ENCODE data around the gene IER5.
"Not testable (repeated sequence)": the region's sequence is repeated elsewhere in the genome, so short reads cannot be mapped to it uniquely, and the experiment has no call there.

The IER5 gene

DNA sequence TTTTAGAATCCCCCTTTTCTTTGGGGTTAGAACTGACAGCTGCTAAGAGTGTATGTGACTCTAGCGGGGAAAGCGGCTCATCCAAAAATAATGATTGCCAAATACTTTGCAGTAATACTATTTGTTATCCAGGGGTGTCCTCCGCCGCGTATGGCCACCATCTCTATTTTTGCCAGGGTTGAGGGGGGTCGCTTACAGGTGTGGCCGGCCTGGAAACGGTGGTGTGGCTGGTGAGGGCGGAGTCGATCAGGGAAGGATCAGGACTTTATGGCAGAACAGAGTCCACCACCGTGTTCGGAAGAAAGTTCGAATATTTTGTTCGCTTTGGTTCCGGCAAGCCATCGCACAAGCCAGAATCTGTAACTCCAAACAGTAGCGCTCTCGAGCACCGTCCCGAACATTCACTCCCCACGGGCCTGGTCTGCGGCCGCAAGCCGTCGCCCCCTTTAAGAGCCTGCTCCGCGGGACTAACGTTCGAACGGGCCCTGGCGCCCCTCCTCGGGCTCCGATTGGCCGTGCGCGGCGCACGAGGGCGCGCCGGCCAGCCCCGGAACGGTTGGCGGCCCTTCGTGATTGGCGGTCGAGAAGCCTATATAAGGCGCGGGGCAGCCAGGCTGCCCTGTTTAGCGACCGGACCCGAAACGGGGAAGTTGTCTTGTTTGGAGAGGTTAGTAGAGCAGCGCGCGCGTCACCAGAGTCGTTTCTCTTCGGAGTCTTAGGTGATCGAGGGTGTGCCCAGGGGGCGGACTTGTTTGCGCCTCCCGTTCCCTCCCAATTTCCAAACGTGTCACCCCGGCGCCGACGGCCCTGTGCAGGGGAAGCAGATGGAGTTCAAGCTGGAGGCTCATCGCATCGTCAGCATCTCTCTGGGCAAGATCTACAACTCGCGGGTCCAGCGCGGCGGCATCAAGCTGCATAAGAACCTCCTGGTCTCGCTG lies at the start of gene IER5:
IER5 (plus strand) TSS at position 622 of the 938 bp plus-strand sequence; CDS start at position 825, 203 bp downstream.
- peak; percentile 97 for DNase-seq

DNA sequence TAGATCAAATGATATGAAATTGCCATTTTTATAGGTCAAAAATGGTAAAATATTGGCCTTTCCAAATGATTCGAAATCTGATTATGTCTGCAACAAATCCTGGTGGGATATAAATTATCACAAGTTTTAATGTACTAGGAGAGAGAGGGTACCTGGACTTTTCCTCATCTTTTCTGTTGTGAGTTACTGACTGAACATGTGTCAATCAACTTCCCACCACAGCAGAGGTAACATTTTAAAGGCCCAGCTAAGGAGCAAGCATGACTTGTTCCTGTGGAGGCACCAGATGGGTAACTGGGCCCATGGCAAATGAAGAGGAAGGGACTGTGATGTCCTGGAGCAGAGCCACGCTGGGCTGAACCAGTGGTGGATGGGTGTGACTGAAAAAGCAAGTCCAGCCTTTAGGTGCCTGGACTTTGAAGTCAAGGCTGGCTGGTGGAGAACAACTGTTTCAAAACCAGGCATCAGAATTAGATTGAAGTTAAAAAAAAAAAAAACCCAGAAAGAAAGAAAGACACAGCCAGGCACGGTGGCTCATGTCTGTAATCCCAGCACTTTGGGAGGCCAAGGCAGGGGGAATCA lies 48.1 kb upstream of the IER5 start:
- DNase-seq, result no peak

DNA sequence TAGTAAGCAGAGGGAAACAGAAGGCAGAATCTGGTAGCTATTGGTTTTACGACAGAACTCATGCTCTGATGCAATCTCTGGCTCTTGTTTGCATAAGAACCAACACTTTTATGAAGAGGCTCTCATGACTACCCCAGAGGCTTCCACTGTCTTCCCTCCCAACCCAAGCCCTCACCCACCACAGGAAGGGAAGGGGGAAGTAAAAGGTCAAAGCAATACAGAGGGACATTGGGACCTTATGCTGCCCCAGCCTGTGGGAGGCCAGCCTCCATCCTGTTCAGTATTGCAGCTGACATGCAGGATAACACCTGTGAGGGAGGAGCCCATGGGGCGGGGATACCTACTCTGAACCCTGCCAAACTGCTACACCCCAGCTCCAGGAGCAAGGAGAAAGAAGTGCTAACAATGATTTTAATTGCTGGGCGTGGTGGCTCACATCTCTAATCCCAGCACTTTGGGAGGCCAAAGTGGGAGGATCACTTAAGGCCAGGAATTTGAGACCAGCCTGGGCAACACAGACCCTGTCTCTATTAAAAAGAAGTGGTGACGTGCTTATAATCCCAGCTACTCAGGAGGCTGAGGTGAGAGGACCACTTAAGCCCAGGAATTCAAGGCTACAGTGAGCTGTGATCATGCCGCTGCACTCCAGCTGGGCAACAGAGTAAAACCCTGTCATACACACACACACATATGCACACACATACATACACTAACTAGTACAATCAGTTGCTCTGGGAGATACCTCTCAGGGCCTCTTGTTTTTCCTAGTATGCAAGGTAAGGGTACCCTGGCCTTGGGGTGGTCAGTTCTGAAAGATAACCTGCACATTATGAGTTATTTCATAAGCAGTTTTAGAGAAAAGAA lies 45.2 kb upstream of the IER5 start:
- no peak for DNase-seq

DNA sequence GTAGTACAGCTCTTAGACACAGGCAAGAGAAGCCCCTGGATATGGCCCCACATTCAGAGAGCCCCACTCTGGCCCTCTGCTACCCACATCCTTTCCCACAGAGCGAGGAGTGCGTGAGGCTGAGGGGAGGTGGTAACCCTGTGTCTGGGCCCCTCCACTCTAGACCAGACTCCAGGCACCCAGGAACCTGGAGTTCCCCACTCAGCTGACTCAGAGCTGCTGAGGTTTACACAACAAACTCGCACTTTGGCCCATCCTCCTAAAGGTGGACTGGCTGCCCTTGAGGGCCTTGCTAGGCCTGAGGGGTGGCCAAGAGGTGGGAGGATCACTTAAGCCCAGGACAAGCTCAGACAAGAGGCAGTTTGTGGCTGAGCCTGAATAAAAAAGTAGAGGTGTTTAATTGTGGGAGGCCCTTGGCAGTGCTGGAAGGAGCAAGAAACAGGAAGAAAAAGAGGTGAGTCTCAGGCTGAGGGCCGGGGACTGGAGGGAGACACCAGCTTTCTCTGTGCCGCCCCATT lies 44.0 kb upstream of the IER5 start:
- no peak for DNase-seq

DNA sequence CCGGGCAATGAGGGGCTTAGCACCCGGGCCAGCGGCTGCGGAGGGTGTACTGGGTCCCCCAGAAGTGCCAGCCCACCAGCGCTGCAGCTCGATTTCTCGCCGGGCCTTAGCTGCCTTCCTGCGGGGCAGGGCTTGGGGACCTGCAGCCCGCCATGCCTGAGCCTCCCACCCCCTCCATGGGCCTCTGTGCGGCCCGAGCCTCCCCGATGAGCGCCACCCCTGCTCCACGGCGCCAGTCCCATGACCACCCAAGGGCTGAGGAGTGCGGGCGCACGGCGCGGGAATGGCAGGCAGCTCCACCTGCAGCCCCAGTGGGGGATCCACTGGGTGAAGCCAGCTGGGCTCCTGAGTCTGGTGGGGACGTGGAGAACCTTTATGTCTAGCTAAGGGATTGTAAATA lies 42.6 kb upstream of the IER5 start:
- DNase-seq, result not testable (repeated sequence)

DNA sequence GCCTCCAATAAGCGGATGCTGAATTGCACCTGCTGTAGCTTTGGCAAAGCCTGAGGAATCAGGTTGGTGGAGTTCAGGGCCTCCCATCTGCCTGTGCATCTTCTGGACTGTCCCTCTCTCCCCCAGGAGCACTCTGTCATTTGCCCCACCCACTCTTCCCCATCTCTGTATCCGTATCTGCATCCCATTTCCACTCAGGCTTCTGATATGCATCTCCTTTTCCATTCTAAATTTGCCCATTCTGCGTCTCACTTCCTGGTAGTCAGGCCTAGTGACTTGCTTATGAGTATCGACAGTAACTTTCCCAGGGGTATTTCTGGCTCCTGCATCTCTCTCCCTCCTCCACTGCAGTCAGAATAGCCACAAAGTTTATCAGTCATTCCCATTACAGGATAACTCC lies 39.1 kb upstream of the IER5 start:
- DNase-seq, result peak; percentile 33

DNA sequence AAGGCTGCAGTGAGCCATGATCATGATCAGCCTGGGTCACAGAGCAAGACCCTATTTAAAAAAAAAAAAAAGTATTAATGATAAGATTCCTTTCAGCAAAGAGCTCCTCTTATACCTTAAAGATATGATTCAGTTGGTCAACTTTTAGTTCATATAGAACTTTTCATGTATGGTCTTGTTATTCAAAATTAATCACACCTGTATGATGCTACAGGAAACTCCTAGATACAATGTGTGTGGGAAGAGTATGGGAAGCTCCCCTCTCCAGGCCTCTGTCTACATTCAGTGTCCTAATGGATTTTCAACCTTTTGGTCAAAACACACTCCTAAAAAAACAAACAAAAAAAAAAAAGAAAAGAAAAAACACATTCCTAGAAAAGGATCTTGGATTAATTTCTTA lies 37.6 kb upstream of the IER5 start:
- DNase-seq, result no peak

DNA sequence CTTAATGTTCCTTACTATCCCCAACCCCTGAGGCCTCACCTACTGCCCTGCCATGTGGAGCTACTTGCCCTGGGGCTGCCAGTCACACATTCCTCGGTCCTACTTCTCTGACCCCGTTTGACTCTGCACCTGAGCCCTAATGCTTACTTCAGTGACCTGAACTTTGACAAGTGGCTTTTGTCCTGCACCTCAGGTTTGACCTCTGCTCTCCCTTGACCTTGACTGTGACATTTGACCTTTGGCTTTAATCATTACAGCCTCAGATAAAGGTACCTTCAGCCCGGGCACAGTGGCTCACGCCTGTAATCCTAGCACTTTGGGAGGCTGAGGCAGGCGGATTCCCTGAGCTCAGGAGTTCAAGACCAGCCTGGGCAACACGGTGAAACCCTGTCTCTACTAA lies 31.9 kb upstream of the IER5 start:
- DNase-seq, result no peak

DNA sequence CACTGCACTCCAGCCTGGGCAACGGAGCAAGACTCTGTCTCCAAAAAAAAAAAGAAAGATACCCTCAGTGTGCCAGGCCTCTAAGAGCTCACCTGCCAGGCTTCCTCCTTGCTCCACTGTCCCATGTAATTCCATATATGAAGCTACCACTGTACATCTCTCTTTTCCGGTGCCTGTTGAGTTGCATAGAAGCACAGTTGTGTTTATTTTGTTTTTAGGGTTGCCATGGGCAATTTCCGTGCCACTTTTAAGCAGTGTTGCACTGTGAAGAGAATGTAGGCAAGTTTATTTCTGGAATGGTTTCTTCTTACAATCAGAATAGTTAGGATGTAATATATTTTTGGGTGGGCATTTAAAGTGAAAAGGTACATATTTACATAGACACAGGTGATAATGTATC lies 31.4 kb upstream of the IER5 start:
- DNase-seq, result no peak

DNA sequence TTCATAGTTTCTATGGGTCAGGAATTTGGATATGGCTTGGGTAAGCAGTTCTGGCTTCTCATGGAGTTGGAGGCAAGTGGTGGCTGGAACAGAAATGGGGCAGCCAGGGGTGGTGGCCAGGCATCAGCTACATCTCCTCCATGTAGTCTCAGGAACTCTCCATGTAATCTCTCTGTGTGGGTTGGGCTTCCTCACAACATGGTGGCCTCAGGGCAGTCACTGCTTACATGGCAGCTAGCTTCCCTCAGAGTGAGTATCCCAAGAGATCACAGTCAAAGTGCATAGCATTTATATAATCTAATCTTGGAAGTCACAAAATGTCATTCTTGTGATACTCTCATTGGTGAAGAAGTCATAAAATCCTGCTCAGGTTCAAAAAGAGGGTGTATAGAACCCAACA lies 29.1 kb upstream of the IER5 start:
- no peak for DNase-seq

DNA sequence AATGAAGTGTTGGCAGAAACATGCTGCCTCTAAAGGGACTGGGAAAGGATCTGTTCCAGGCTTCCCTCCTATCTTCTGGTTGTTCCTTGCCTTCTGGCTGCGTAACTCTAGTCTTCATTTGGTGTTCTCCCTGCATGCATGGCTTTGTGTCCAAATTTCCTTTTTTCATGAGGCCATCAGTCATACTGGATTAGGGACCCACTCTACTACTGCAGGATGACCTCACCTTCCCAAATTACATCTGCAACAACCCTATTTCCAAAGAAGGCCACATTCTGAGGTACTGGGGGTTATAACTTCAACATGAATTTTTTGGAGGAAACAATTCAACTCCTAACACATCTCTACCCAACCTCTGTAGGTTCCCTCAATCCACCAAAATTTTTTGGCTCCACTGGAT lies 28.4 kb upstream of the IER5 start:
- no peak for DNase-seq

DNA sequence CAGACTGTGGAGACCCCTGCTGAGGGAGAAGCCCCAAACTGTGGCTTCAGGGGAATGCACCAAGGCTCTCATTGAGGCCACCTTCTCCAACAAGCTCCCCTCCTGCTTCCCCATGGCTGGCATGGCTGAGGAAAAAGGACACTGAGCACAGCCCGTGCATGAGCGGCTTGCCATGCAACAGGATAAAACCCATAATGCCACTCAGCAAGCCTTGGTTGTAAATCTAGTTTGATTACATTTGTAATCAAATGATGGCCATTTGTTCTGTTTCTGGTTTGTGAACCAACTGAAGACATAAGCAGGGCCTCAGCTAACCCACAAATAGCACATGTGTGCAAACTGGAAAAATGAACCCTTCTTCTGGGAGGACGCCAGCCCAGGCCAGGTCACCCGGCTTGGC lies 27.6 kb upstream of the IER5 start:
- not testable (repeated sequence) for DNase-seq

DNA sequence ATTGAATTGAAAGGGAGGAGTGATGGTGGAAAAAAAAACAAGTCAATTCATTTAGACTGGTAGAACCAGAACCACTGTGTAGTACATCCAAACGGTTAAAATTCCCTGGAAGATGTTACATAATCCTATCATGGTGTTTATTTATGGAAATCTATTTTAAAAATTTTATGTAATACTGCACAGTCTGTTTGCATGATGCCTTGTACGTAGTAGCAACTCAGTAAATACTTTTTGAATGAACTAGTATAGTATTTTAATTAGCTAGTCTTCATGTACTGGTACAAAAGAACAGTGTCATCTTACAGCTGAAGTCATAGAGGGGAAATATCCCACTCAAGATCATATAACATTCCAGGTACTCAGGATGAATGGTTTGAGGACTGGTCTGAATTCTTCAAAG lies 27.0 kb upstream of the IER5 start:
- DNase-seq, result no peak

DNA sequence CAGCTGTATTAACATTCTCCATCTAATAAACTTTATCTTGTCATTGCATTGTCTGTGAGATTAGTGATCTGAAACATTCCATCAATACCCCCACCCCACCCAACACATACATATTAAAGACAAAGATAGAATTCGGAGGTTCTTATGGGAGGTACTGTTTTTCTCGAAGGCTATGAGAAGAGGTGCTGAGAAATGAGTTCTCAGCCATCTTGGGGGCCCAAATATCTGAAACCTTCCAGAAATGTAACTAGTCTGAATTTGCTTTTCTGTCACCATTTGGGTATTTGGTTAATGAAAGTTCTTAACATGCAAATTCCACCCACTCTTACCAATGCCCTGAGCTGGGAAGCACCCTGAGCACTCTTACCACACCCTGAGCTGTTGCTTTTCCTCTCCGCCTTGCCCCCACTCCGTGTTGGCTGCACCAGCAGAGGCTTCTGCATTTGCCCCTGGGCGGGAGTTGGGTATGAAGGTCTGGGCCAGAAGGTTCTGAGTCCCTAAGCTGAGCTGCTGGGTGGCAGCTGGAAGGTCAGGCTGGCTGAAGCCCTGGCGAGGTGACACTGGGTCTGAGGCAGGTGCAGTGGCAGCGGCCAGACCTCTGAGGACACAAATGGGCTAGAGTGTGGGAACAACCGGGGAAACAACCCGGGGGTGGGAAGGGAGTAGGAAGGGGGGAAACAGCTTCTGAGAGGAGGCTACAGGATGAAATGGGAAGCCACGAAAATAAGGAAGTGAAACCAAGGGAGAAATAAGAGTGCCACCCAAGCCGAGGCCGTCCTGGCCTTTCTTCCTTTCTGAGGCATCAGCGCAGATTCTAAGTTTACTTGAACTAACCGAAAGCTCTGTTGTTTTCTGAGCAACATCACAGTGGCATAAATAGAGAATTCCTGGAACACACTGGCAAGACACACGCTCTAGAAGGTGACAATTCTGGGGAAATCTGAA lies 26.3 kb upstream of the IER5 start:
- no peak for DNase-seq

DNA sequence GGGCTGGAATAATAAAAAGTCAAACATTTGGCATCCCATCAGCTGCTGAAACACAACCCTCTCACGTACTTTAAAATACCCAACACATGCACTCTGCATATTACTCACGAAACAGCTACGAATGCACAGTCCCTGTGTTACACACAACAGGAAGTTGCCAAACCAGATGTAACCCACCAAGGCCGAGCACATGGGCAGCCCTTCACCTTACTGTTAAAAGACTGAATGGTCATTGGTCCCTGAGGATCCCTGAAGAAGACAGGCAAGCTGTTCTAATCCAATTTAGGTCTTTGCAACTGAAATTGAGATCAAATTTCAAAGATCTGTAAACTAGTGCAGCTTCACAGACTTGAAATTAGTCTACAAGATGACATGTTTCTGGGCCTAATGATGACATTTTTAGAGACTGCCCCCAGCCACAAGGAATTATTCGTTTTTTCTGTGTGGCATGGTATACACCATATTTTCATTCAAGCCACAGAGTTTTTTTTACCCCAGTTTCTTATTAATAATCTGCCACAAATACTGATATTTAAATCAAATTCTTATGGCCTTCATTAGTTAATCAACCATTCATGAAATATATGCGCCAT lies 25.6 kb upstream of the IER5 start:
- no peak for DNase-seq

DNA sequence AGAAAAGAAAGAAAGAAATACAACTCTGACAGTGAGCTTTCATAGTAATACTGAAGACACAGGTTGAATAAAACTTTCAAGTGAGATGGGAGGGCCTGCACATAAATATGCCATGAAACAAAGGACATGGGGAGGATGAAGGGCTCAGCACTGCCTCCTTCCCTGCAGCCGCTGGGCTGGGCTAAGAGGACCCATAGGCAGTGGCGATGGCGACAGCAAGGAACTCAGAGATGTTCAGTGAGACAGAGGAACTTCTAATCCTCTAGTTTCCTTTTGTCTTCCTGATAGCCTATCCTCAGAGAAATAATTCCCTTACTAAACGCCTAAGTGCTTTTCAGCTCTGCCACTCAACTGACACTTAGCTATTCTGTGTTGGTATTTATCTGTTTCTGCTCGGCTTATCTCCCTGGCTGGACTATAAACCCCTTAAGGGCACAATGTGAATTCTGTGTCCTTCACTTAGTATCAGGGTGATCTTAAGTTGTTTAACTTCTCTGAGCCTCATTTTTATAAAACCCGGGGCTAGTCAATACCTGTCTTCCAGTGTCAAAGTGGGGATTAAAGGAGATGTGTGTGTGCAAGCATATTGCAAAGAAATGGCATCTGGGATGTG lies 24.4 kb upstream of the IER5 start:
- no peak for DNase-seq

DNA sequence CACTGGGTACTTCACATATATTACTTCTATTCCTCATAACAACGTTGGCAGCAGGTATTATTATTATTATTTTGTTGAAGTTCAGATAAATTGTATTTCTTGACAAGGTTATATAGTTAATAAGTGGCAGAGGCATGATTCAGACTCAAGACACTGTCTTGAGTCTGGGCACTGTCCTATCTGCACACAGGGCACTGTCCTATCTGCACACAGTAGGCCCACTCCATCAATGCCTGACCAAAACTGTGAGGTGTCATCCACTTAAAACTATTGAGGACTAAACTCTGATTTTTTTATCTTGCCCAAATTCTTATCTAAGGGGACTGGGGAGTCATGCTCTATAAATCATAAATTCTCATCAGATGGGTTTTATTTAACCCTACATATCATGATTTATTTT lies 23.8 kb upstream of the IER5 start:
- DNase-seq, result no peak

DNA sequence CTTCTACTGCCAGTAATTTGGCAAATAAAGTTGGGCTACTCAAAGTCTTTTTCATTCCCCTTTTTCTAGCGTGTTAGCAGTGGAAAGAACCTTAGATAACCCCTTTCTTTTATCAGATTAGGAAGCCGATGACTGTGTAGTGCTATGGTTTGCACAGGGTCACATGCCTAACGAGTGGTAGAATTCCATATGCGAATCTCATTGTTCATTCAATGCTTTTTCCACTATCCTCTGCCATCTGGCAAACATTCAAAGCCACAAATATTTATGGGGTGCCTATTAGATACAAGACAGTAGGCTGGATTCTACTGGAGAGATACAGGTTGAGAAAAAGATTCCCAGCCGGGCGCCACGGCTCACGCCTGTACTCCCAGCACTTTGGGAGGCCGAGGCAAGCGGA lies 14.9 kb upstream of the IER5 start:
- DNase-seq, result no peak

DNA sequence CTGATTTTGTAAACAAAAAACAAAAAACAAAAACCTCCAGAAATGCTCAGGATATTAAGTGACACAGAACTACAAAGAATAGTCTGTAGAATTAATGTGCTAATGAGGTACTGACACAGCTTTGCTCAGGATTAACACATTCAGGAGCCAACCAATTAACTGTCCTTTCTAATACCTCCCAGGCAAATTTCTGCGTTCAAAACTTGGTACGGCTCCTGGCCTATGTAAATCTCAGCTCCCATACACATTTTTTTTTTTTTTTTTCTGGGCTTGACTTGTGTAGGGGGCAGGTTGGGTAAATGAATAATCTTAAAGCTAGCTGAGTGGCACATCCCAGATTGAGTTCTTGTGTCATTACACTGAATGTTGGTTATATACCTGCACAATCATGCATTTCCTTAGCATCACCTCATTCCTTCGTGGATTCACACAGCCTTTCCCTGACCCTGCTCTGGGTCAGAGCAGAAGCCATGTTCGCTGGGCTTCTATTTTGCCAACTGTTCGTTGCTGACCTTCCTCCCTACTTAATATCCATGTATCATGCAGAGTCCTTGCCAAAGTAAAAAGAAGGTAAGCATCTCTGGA lies 12.6 kb upstream of the IER5 start:
- no peak for DNase-seq

DNA sequence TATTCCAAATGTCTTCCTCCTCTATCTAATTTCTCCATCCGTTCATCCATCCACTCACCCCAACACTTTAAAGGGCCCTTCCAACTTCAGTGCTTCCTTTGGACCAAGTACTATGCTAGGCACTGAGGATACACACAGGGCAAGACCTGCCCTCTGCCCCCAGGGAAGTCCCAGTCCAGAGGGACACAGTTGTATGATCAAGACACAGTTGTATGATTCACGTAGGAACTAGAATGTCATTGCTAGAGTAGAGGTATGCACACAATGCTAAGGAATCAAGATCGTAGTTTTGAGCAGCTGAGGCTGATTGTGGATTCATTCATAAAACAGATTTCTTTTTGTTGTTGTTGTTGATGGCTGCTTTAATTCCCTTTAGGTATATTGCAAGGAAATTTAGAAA lies 11.6 kb upstream of the IER5 start:
- no peak for DNase-seq

All from retina (tissue), 1 donor.